ENCODE results near the gene HAL.

Gene HAL

GRCh38 chr12:96014943-96015599, 18.9 kb upstream of the HAL start:
- DNase-seq (ENCODE audit: low spot score) = no peak

DNA sequence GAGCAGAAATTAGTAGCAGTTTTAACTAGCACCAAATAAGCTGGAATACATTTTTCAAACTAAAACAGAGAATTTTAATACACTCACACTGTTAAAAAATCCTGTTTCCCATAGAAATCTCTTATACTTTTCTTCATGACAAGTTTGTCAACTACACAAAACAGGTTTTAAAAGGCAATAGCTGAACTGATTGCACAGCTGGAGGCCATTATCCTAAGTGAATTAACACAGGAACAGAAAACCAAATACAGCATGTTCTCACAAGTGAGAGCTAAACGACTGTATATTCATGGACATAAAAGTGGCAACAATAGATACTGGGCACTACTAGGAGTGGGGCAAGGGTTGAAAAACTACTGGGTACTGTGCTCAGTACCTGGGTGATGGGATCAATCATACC, 11.6 kb upstream of the HAL start:
- no peak for DNase-seq (ENCODE audit: low spot score)

GRCh38 chr12:96006727-96007126, 10.6 kb upstream of the HAL start:
- DNase-seq (ENCODE audit: low spot score) = no peak

DNA sequence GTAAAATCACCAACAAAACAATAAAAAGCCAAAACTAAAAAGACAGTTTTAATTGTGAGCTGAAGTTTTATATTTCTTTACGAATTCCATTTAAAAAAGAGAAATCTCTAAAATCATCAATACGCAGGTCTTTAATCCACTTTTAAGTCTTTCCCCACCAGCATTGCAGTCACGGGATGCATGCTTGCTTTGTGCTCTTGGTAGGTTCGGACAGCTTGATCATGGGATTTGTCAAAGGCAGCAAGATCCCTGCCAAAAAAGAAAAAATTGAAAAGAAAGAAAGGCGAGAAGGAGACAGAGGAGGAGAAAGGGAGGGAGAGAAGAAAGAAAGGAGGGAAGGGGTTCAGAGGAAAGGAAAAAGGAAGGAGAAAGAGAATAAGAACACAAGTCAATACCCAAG, 4.7 kb upstream of the HAL start:
- no peak for DNase-seq (ENCODE audit: low spot score)

DNA sequence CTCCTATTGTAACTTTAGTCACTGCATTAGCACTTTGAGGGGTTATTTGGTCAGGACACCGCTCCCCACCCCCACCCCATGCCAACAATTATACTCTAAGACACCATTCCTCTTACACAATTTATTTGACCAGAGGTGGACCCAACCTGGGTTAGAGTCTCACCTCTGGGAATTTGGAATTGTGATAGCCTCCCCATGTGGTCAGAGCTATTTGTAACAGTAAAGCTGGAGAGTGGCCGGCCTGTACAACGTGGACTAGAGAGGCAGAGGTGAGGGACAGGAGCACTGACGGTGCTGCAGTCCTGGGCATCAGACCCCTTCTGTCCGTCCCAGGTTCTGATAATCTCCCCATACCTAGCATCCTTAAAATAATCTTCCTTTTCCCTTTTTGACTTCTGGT, 3.3 kb upstream of the HAL start:
- DNase-seq (ENCODE audit: low spot score) = no peak

DNA sequence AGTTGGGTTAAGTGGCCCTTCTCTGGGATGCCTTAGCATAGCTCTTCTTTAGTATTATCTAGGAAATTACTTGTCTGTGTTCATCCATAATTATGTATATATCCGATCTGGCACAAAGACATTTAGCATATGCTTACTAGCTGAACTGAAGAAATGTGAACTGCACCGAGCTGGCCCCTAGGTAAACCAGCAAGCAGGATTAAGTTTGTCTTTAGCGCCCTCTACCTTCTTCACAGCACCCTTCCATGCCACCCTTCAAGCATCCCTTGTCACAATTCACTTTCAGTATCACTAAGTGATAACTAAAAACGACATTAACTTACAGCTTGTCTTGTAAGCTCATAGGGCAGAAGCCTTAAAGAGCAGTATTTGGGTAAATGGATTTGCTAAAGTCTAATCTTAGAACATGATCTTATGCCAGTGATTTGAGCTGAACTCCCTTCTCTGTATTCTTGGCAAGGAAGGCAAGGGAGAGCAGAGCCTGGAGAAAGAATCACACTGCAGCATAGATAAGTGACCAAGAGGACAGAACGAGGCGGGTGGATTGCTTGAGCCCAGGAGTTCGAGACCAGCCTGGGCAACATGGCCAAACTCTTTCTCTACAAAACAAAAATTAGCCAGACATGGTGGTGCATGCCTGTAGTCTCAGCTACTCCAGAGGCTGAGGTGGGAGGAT, 2.6 kb upstream of the HAL start:
- DNase-seq (ENCODE audit: low spot score) = peak; percentile 74

GRCh38 chr12:95997911-95998510, 1.9 kb upstream of the HAL start:
- no peak for DNase-seq (ENCODE audit: low spot score)

GRCh38 chr12:95997276-95997675, 1.1 kb upstream of the HAL start:
- DNase-seq (ENCODE audit: low spot score) = no peak

DNA sequence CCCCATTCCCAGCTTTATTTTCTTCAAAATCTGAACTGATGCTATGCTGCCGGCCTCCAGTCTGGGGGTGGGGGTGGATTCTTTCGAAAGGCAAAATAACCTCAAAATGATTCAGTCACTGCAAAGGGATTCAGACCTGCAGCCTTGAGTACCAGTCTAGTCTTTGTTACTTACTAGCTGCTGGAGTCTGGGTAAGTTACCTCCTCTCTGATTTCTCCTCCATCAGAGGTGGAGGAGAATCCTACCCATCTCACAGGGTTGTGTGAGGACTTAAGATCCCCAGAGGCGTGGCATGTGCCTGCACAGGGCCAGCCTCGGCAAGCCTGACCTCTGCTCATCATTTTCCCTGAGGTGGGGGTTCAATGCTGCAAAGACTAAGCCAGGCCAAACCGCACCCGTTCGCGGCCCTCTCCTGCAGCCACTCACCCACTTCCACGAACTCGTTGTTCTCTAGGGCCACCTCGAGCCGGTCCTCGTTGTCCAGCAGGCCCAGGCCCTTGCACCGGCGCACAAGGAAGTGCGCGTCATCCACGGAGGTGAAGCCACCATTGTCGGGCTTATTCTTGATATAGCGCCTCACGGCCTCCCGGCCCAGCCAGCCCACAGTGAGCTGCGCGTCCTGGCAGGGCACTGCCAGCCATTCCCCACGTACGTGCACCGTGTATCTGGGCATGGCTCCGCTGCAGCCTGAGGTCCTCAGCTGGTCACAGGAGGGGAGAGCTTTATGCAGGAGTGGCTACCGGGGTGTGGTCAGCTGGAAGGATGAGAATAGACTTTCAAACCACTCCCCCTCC, 709 bp downstream of the HAL start:
- no peak for DNase-seq (ENCODE audit: low spot score)

GRCh38 chr12:95994476-95994875, 1.7 kb downstream of the HAL start:
- DNase-seq (ENCODE audit: low spot score) = no peak

GRCh38 chr12:95993907-95994306, 2.2 kb downstream of the HAL start:
- no peak for DNase-seq (ENCODE audit: low spot score)

DNA sequence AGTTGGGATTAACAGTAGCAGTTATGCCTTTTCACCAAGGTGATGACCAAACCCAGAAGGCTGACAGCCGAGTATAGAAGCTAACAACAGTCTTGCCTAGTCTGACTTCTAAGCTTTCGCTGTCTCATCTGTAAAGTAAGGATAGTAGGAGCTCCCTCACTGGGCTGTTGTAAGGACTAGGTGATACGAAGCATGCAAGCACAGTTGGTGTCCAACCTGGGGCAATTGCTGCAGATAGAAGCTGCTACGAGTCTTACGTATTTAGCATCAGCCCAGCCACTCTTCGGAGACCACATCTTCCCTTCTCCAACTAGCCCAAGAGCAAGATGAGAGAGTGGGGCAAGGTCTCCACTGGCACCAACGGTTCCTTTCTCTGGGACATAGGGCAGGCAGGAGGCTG, 6.0 kb downstream of the HAL start:
- no peak for DNase-seq (ENCODE audit: low spot score)

GRCh38 chr12:95989504-95990123, 6.5 kb downstream of the HAL start:
- no peak for DNase-seq (ENCODE audit: low spot score)

- no peak for DNase-seq (ENCODE audit: low spot score)
These were observed 7.5 kb downstream of the HAL start for GRCh38 chr12:95988506-95989275.

GRCh38 chr12:95986635-95987570, 9.2 kb downstream of the HAL start:
- DNase-seq (ENCODE audit: low spot score) = no peak

- no peak for DNase-seq (ENCODE audit: low spot score)
These were observed 11.5 kb downstream of the HAL start for GRCh38 chr12:95984682-95985081.

DNA sequence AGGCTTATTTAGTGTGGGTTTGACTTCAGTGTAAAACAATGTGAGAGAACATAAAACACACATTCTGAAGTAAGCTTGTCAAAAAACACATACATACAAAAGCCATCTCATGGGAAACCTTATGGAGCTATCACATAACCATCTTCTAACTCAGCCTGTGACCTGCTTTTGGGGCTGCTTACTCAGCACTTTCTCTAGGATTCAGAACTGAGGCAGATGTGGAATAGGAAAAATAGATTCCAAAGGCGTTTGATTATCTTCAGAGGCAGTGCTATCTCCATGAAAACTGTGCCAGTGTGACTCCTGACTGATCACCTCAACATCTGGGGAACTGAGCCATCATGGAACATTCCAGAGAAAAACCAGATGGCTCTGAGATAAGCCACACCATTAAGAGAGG, 13.5 kb downstream of the HAL start:
- DNase-seq (ENCODE audit: low spot score) = no peak

GRCh38 chr12:95980437-95980836, 15.7 kb downstream of the HAL start:
- DNase-seq (ENCODE audit: low spot score) = no peak

GRCh38 chr12:95978774-95979173, 17.4 kb downstream of the HAL start:
- no peak for DNase-seq (ENCODE audit: low spot score)

GRCh38 chr12:95978351-95978750, 17.8 kb downstream of the HAL start:
- no peak for DNase-seq (ENCODE audit: low spot score)

Data from D341Med (cell line).